Stimulated activated CD4-positive, alpha-beta T cell treated with anti-CD3 and anti-CD28 coated beads, Interleukin-1b, Interleukin-23, amount 100 ng/mL, for 4 hours (primary cell): ENCODE measurements around the gene NBAS.
"Not testable (repeated sequence)": the region's sequence is repeated elsewhere in the genome, so short reads cannot be mapped to it uniquely, and the experiment has no call there.

ENCODE experiments used
- DNase-seq, 2 donors: peaks; one replicate each; pipeline ENCODE4 v3.0.0-alpha.2; 2020; ENCODE audit warnings: low read depth in 2 of 2

The NBAS gene

GRCh38 chr2:15260835-15261234 is 300.3 kb downstream of the NBAS start:
- no peak for DNase-seq

GRCh38 chr2:15260196-15260595 is 300.9 kb downstream of the NBAS start:
- DNase-seq = no peak

GRCh38 chr2:15259356-15259756 is 301.8 kb downstream of the NBAS start:
- no peak for DNase-seq

- not testable (repeated sequence) for DNase-seq
These were observed 302.7 kb downstream of the NBAS start for GRCh38 chr2:15258385-15258784.

GRCh38 chr2:15253835-15254286 is 307.3 kb downstream of the NBAS start:
- no peak for DNase-seq

GRCh38 chr2:15253247-15253646 is 307.9 kb downstream of the NBAS start:
- DNase-seq = no peak

- DNase-seq = no peak
These were observed 309.4 kb downstream of the NBAS start for GRCh38 chr2:15251753-15252152.

GRCh38 chr2:15250946-15251345 is 310.2 kb downstream of the NBAS start:
- not testable (repeated sequence) for DNase-seq

- DNase-seq = no peak
These were observed 314.3 kb downstream of the NBAS start for GRCh38 chr2:15246870-15247269.

GRCh38 chr2:15243762-15244161 is 317.4 kb downstream of the NBAS start:
- no peak for DNase-seq

GRCh38 chr2:15242936-15243461 is 318.1 kb downstream of the NBAS start:
- DNase-seq = no peak

- DNase-seq = no peak
These were observed 319.2 kb downstream of the NBAS start for GRCh38 chr2:15241929-15242328.

GRCh38 chr2:15241201-15241600 is 319.9 kb downstream of the NBAS start:
- DNase-seq = no peak

GRCh38 chr2:15238028-15238427 is 323.1 kb downstream of the NBAS start:
- DNase-seq = no peak

GRCh38 chr2:15230599-15231192 is 330.4 kb downstream of the NBAS start:
- no peak for DNase-seq

- DNase-seq = no peak
These were observed 334.5 kb downstream of the NBAS start for GRCh38 chr2:15226661-15227060.

- no peak for DNase-seq
These were observed 336.0 kb downstream of the NBAS start for GRCh38 chr2:15225131-15225530.

- no peak for DNase-seq
These were observed 336.5 kb downstream of the NBAS start for GRCh38 chr2:15224641-15225040.

- DNase-seq = no peak
These were observed 337.2 kb downstream of the NBAS start for GRCh38 chr2:15223887-15224286.

GRCh38 chr2:15222856-15223255 is 338.3 kb downstream of the NBAS start:
- DNase-seq = no peak

- DNase-seq = no peak
These were observed 340.5 kb downstream of the NBAS start for GRCh38 chr2:15220603-15221002.

- no peak for DNase-seq
These were observed 342.6 kb downstream of the NBAS start for GRCh38 chr2:15218423-15219086.

- DNase-seq = no peak
These were observed 348.9 kb downstream of the NBAS start for GRCh38 chr2:15212249-15212648.
